ENCODE results near the gene AKNAD1.
"Not testable (repeated sequence)": the region's sequence is repeated elsewhere in the genome, so short reads cannot be mapped to it uniquely, and the experiment has no call there.

DNA sequence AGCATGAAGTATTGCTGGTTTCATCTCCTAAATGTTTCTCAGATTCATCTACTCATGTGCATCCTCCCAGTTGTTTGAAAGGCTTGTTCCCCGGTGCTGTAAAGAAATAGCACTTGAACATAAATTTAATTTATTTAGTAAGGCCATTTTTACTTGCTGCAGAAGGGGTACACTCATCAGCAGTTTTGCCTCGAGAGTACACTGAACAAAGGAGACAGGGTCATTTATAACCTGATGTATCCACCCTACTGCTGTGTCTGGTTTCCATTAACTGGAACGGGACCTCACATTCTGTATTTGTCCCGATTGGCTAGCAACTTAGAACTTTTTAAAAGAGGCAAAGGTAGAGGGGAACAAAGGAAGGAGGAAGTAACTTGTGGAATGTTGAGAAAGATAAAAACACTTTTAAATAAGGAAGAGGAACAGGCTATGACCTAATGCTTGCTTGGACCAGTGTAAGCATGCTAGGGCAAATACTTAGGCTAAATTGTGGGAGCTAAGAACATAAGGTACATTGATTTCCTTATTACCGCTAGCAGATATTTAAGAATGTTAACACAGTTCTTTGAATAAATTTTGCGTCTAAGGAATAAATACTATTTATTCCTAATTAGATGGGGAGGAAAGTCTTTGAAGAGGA, 32.2 kb upstream of the AKNAD1 start:
- TF ChIP-seq POLR2A, POLR2AphosphoS5, EP300 (IDR thresholded peaks at IDR 0.05): not testable (repeated sequence)
- TF ChIP-seq, protein P1, sequence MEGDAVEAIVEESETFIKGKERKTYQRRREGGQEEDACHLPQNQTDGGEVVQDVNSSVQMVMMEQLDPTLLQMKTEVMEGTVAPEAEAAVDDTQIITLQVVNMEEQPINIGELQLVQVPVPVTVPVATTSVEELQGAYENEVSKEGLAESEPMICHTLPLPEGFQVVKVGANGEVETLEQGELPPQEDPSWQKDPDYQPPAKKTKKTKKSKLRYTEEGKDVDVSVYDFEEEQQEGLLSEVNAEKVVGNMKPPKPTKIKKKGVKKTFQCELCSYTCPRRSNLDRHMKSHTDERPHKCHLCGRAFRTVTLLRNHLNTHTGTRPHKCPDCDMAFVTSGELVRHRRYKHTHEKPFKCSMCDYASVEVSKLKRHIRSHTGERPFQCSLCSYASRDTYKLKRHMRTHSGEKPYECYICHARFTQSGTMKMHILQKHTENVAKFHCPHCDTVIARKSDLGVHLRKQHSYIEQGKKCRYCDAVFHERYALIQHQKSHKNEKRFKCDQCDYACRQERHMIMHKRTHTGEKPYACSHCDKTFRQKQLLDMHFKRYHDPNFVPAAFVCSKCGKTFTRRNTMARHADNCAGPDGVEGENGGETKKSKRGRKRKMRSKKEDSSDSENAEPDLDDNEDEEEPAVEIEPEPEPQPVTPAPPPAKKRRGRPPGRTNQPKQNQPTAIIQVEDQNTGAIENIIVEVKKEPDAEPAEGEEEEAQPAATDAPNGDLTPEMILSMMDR (IDR thresholded peaks at IDR 0.05), result not testable (repeated sequence)

All from stomach (tissue), 4 donors.